GM18951 (cell line): ENCODE measurements around the gene OBSL1.

ENCODE experiments used
- POLR2A ChIP-seq: IDR thresholded peaks from 4 replicates; pipeline ENCODE4 v1.6.1; 2011; ENCODE audit warnings: mild to moderate bottlenecking; ENCODE audit not compliant: insufficient read length, insufficient read depth; ENCODE audit errors: extremely low read depth
- in situ Hi-C: fragments of 300-500 bp; cut with MboI; formaldehyde crosslinking; loops from one replicate; pipeline ENCODE4 v1.12.0; 2022; ENCODE audit warnings: low sequenced_read_pairs, mixed read lengths, inconsistent platforms; ENCODE audit not compliant: unreplicated experiment

The OBSL1 gene

GRCh38 chr2:219521066-219521880, 50.1 kb downstream of the OBSL1 start:
- in situ Hi-C loops, result no loop called here
- TF ChIP-seq POLR2A, result no peak

- no peak for TF ChIP-seq POLR2A
- in situ Hi-C loops, result no loop called here
Measured at GRCh38 chr2:219520079-219520478, 51.3 kb downstream of the OBSL1 start.

GRCh38 chr2:219519526-219519916, 51.8 kb downstream of the OBSL1 start:
- no peak for TF ChIP-seq POLR2A
- in situ Hi-C loops, result no loop called here

DNA sequence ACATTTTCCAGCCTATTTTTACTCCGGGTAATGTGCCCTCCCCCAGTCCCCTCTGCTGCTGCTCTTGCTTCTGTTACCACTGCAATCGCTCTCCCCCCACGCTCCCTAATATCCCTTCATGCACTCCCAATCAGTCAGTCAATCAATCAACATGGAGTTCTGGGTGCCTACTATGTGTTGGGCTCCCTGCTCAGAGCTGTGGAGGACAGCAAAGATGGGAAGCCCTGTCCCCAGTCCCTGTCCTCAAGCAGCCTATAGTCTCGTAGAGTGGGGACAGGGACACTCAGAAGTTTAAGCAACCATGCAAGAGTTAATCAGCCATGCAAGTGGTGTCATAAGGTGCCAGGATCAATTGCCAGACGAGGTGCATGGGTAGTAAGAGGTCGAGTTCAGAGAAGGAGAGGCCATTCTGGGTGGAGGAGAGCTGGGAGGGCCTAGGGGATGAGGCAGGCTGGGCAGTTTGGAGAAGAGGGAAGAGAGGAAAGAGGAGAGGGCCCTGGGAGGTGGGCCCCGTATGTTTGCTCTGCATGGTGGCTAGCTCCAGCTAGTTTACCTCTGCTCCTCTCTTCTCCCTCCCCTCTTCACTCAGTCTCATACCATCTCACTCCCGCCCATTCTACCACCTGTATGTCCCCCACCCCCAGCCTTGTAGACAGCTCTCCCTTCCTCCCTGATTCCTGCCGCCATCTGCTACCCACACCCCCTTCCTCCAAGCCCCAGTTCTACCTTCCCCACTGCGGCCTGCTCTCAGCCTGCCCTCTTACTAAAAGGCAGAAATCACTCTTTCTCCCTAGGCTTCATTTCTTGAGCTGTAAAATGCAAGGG, 53.2 kb downstream of the OBSL1 start:
- in situ Hi-C loops, result no loop called here
- TF ChIP-seq POLR2A, result no peak

- no peak for TF ChIP-seq POLR2A
Measured at GRCh38 chr2:219516888-219517287, 54.5 kb downstream of the OBSL1 start.

GRCh38 chr2:219515874-219516629, 55.3 kb downstream of the OBSL1 start:
- in situ Hi-C loops, result no loop called here

More at GRCh38 chr2:219516888-219517287, 54.5 kb downstream of the OBSL1 start:
- in situ Hi-C loops, result no loop called here

GRCh38 chr2:219514836-219515235, 56.5 kb downstream of the OBSL1 start:
- in situ Hi-C loops, result no loop called here
- TF ChIP-seq POLR2A, result no peak

More at GRCh38 chr2:219515874-219516629, 55.3 kb downstream of the OBSL1 start:
- no peak for TF ChIP-seq POLR2A

DNA sequence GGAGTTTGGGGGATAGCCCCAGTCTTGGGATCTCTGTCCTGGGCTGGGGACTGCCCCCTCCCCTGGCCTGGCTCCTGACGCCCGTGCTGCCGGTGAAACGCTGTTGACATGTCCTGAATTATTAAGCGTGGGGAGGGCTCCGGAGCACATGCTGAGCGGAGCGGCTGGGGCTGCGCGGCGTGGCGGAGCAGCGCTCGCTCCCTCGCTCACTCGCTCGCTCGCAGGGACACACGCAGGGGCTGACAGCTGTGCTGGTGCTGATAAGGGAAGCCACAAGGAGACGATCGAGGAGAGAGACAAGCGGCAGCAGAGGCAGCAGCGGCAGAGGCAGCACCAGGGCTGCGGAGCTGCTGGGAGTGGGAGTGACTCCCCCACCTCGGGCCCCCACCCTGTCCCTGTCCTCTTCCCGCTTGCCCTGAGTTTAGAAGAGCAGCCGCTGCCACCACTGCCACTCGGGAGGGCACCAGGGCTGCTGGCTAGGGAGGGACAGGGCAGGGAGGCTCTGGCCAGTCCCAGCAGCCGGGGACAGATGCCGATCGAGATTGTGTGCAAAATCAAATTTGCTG, 57.1 kb downstream of the OBSL1 start, which contains the start of gene ASIC4:
TSS of gene ASIC4 (plus strand) at position 287 of the 566 bp plus-strand sequence. CDS start at position 530, 243 bp downstream.
- TF ChIP-seq POLR2A, result no peak
- in situ Hi-C loops, result no loop called here

- no peak for TF ChIP-seq POLR2A
- in situ Hi-C loops, result no loop called here
Measured at GRCh38 chr2:219513787-219514186, 57.6 kb downstream of the OBSL1 start.

DNA sequence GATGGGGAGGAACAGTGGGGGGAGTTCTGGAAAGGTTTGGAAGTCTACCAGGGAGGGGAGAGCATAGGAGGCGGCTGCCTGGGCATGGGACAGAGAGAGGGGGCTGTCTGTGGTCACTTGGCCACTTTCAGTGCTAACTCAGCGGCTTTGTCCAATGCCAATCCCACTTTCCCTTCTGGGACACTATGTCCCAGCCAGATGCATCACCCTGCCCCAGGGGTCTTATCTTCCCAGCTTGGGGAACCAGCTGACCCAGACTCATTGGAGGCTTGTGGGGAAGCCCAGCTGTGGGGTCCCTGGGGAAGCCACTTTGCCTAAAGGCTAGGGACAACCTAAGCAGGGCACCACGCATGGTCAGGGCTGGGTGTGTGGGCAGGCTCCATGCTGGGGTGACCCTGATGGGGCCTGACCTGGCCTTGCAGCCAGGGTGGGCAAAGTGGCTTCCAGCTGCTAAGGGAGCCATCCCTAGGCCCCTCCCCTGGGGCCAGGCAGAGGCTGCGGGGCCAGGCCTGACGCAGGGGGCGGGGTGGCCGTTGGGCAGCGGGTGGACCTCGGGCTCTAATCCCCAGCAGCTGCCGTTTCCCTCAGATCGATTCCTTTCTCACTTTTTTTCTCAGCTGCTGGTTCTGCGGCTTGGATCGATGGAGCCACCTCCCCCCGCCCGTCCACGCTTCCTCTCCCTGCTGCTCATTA, 58.7 kb downstream of the OBSL1 start:
- in situ Hi-C loops, result no loop called here
- no peak for TF ChIP-seq POLR2A

DNA sequence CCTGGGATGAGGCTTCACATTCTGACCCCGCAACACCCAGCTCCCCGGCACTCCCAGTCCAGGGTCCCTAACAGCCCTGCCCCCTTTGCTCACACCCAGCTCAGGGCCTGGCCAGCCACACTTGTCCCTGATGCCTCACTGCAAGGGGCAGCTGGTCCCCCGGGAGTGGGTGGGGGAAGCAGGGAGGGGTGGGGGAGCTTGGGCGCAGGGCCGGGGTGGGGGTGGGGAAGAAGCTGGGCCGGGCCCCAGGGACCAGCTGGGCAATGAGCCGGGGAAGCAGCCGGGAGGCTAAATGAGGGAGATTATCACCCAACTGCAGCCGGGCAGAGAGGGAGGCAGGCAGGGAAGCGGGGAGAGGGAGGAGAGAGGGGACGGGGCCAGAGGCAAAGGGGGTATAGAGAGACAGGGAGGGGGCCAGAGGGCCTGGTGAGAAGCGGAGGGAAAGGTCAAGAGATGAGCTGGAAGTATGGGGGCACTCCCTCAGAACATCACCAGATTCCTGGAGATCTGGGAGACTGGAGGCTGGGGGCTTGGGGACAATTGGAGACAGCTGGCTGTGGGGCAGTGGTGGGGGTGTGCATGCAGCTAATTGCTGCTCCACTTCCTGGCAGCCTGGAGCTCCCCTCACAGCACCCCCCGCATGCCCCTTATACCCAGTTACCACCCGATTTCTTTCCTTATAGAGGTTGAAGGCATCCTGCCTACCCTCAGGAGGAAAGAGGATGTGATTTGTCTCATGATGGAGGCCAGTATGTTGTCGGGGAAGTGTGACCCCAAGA, 59.6 kb downstream of the OBSL1 start:
- in situ Hi-C loops, result no loop called here
- no peak for TF ChIP-seq POLR2A
